ENCODE data around the gene PTPN4. TPM values are rescaled to one million over a fixed set of nuclear protein-coding genes. Genes with fewer than 3 reads are reported as not detected.

Gene PTPN4
- total RNA-seq, 1 donor = 20.6 TPM

DNA sequence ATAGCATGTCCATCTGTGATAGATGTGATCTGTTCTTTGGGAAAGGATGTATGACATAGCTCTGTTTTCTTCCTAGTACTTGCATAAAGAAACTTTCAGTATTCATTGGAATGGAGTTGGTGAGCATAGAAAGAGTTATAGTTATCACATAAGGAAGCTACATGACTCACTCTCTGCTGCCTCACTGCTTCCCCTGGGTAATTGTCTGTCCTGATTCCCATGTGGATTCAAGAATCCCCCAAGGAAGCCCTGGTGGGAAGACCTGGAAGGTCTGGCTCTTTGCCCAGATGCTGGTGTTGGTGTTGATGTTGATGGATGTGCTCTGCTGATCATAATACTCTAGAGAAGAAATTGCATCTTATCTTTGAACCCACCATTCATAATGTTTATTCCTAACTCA lies 60.6 kb downstream of the PTPN4 start:
- DNase-seq (ENCODE audit: low read depth) = peak; percentile 88
- H3K4me3 ChIP-seq (ENCODE audit: low read depth, low read length) = no peak overlapping the region

DNA sequence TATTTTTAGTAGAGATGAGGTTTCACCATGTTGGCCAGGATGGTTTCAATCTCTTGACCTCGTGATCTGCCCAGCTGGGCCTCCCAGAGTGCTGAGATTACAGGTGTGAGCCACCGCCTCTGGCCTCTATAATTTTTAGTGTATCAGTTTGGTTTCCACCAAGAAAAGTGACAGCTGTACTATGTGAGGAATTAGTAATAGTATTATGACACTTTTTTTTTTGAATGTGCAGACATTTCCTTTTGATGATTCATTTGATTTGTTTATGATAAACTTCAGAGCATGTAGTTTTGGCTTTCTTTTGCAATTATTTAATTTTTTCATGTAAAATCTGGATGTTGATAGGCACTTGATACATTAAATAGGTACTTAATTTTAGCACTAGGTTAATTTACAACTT lies 61.5 kb downstream of the PTPN4 start:
- no peak overlapping the region for H3K4me3 ChIP-seq (ENCODE audit: low read depth, low read length)
- TF ChIP-seq, protein P1, sequence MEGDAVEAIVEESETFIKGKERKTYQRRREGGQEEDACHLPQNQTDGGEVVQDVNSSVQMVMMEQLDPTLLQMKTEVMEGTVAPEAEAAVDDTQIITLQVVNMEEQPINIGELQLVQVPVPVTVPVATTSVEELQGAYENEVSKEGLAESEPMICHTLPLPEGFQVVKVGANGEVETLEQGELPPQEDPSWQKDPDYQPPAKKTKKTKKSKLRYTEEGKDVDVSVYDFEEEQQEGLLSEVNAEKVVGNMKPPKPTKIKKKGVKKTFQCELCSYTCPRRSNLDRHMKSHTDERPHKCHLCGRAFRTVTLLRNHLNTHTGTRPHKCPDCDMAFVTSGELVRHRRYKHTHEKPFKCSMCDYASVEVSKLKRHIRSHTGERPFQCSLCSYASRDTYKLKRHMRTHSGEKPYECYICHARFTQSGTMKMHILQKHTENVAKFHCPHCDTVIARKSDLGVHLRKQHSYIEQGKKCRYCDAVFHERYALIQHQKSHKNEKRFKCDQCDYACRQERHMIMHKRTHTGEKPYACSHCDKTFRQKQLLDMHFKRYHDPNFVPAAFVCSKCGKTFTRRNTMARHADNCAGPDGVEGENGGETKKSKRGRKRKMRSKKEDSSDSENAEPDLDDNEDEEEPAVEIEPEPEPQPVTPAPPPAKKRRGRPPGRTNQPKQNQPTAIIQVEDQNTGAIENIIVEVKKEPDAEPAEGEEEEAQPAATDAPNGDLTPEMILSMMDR (IDR thresholded peaks at IDR 0.05; ENCODE audit: insufficient read depth, low read length) = no peak
- DNase-seq (ENCODE audit: low read depth) = no peak

More for the DNA sequence above, 60.6 kb downstream of the PTPN4 start:
- TF ChIP-seq, protein P1 (IDR thresholded peaks at IDR 0.05; ENCODE audit: insufficient read depth, low read length) = no peak

DNA sequence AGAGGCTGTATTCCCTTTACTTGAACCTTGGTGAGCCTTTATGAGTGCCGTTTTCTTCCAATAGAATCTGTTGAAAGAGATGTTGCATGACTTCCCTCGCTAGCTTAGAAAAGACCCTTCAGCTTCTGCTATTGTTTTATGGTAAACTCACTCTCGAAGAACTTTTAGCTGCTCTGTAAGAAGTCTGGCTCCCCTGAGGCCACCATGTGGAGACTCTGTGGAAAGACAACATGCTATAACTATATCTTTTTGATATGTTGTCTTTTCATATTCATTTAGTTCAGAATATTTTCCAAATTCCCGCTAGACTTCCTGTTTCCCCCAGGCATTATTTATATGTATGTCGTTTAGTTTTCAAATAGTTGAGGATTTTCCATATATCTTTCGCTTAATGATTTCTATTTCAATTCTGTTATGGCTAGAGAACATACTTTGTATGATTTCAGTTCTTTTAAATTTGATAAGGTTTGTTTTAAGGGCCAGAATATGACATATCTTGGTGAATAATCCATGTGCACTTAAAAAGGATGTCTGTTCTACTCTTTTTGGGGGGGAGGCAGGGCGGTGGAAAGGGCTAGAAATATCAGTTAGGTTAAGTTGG lies 64.1 kb downstream of the PTPN4 start:
- TF ChIP-seq, protein P1 (IDR thresholded peaks at IDR 0.05; ENCODE audit: insufficient read depth, low read length) = peak; percentile 83
- H3K4me3 ChIP-seq (ENCODE audit: low read depth, low read length) = no peak overlapping the region
- DNase-seq (ENCODE audit: low read depth) = peak; percentile 70

DNA sequence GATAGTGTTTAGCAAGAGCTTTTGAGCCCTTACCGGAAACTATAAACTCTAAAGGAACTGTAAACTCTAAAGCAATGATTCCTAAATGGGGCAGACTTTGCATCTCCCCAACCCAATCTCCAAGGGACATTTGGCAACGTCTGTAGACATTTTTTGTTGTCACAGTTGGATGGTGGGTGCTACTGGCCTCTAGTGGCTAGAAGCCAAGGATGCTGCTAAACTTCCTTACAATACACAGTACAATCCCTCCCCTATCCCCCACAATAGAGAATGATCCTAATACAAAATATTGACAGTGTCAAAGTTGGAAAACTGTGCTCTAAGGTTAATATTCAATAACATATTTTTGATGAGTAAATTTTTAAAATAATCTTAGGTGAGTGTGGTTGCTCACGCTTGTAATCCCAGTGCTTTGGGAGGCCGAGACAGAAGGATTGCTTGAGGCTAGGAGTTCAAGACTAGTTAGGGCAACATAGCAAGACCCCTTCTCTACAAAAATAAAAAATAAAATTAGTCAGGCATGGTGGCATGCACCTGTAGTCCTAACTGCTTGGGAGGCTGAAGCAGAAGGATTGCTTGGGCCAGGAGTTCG lies 66.7 kb downstream of the PTPN4 start:
- H3K4me3 ChIP-seq (ENCODE audit: low read depth, low read length) = no peak overlapping the region
- TF ChIP-seq, protein P1 (IDR thresholded peaks at IDR 0.05; ENCODE audit: insufficient read depth, low read length) = peak; percentile 42
- DNase-seq (ENCODE audit: low read depth) = peak; percentile 18

DNA sequence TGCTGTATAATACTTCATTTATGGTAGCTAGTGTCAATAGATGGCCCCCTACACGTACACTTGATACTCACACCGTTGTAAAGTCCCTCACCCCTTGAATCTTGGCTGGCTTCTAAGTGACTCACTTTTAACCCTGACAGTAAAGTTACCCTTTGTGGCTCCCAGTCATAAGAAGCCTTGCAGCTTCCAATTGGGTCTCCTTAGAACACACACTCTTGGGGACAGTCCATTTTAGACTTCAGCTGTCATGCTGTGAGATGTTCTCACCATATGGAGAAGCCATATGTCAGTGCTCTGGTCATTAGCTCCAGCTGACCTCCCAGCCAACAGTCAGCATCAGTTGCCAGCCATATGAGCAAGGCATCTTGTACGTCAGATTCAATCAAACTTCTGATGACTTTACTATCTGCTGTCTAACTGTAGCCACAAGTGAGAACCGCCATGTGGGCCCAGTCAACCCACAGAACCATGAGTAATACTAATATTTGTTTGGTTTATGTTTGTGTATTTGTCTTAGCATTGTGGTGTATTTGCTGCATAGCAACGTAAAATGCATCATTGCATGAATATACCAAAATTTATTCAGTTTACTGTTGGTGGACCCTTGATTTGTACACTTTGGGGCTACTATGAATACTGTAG lies 68.3 kb downstream of the PTPN4 start:
- H3K4me3 ChIP-seq (ENCODE audit: low read depth, low read length) = no peak overlapping the region
- TF ChIP-seq, protein P1 (IDR thresholded peaks at IDR 0.05; ENCODE audit: insufficient read depth, low read length) = no peak
- DNase-seq (ENCODE audit: low read depth) = peak; percentile 21

DNA sequence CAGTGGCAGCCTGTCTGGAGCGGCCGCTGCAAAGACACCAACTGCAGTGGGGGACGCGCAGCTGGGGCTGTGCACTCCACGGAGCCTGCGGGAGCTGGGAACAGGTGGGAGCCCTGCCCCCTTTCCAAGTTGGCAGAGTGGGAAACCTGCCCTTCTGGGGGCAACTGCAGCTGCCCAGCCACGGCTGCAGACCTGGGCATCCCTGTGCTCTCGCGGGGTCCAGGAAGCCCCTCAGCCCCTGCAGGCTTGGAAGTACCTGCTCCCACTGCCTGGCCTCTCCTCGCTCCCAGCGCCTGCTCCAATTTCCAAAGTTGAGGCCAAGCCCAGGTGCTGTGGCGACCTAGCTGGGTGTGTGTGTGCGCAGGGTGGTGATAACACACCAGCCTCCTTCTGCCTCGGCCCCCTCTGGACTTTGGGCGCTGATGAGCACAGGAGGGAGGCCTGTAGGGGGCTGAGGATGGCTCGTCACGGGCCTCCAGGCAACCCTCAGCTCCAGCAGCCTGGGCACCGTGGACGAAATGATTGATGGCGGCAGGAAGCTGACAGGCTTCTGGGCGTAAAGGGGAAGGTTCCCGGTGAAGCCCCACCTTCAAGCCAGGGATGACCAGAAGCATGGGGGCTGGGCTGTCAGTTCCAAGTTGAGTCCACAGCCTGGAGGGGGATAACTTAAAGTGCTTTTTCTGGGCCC lies 76.9 kb downstream of the PTPN4 start:
- TF ChIP-seq, protein P1 (IDR thresholded peaks at IDR 0.05; ENCODE audit: insufficient read depth, low read length) = no peak
- no peak for DNase-seq (ENCODE audit: low read depth)
- no peak overlapping the region for H3K4me3 ChIP-seq (ENCODE audit: low read depth, low read length)

Data from fibroblast of the aortic adventitia (primary cell).